K562 (cell line): ENCODE data around the gene RNF167. TPM values are rescaled to one million over a fixed set of nuclear protein-coding genes. Genes with fewer than 3 reads are reported as not detected.
A peak's percentile ranks its signal among the peaks of the same experiment; 100 is the strongest.

ENCODE experiments used
- ATAC-seq: fragments of 200-7000 bp; cut with Tn5 transposase; 3 replicates; pipeline ENCODE4 v1.9.1; 2020; ENCODE audit warnings: moderate library complexity
- BruUV-seq: library from RNA; stranded (reverse); fragments of 400-500 nt; replicated peaks from 2 replicates; lab custom pipeline; 2021; lab: Mats Ljungman, UMichigan
- CTCF ChIA-PET: fragments of 300-600 bp; formaldehyde crosslinking; extraction: SDS; loops from one replicate; lab custom pipeline; 2021; ENCODE audit warnings: low intra/inter-chr PET ratio; lab: Yijun Ruan, JAX
- POLR2A ChIA-PET: fragments of 300-600, 350-650 bp; sonication (Branson Sonifier 250); formaldehyde crosslinking; extraction: SDS; loops from one replicate; lab custom pipeline; 2021; ENCODE audit warnings: antibody characterized with exemption, inconsistent platforms; lab: Yijun Ruan, JAX
- DNase-seq, 4 experiments: peaks; one replicate each; pipeline versions ENCODE4 v3.0.0 to v3.0.0-alpha.2; 2011 to 2018; ENCODE audit warnings: low spot score in 3 of 4, mixed read lengths in 3 of 4; ENCODE audit errors: extremely low read depth in 1 of 4
- FAIRE-seq: peaks from 2 replicates; lab custom pipeline; 2011; peaks lifted over from hg19 to GRCh38; lab: Jason Lieb, UNC
- H2AFZ ChIP-seq: 2 replicates; pipeline ENCODE4 v1.6.0; 2011; ENCODE audit warnings: low read depth, low read length, control low read depth, inconsistent platforms
- H3K27ac ChIP-seq: fragments of 200-600 bp; 3 replicates; pipeline ENCODE4 v1.8.0; 2011; ENCODE audit warnings: low read depth, mild to moderate bottlenecking, control low read depth, inconsistent platforms, low read length, moderate library complexity, mixed read lengths; ENCODE audit errors: extremely low read depth
- H3K27me3 ChIP-seq, 2 experiments: fragments of 300-600 bp in 1 of 2; 2 replicates in 1 of 2; 3 replicates in 1 of 2; pipeline versions ENCODE4 v1.6.0 to v1.8.0; 2011; ENCODE audit warnings: inconsistent platforms in 2 of 2, low read length in 2 of 2, mild to moderate bottlenecking in 1 of 2, mixed read lengths in 1 of 2, moderate library complexity in 1 of 2; ENCODE audit not compliant: control insufficient read depth in 2 of 2, insufficient read depth in 2 of 2
- H3K36me3 ChIP-seq: fragments of 300-600 bp; 3 replicates; pipeline ENCODE4 v1.8.0; 2011; ENCODE audit warnings: mild to moderate bottlenecking, low read length, inconsistent platforms; ENCODE audit not compliant: control insufficient read depth, insufficient read depth
- H3K4me1 ChIP-seq, 2 experiments: fragments of 200-600 bp in 1 of 2; replicated peaks in 1 of 2; 2 replicates in 1 of 2; 3 replicates in 1 of 2; pipeline versions ENCODE4 v1.5.1 to v1.8.0; 2011; ENCODE audit warnings: inconsistent platforms in 2 of 2, low read length in 2 of 2, mild to moderate bottlenecking in 1 of 2, mixed read lengths in 1 of 2, moderate library complexity in 1 of 2; ENCODE audit not compliant: control insufficient read depth in 2 of 2, insufficient read depth in 2 of 2
- H3K4me2 ChIP-seq: 2 replicates; pipeline ENCODE4 v1.6.1; 2011; ENCODE audit warnings: low read length, control low read depth, inconsistent platforms, mixed read lengths; ENCODE audit not compliant: insufficient read depth
- H3K4me3 ChIP-seq: fragments of 200-600 bp; sonication (generic), shearing (Covaris generic); 2 replicates; pipeline ENCODE4 v1.5.1; 2016; ENCODE audit warnings: control low read depth, inconsistent platforms
- H3K79me2 ChIP-seq: fragments of 200-600 bp; 3 replicates; pipeline ENCODE4 v1.8.0; 2011; ENCODE audit warnings: low read length, inconsistent platforms; ENCODE audit not compliant: control insufficient read depth, insufficient read depth
- H3K9ac ChIP-seq, 2 experiments: 2 replicates each; pipeline versions ENCODE4 v1.6.0 to v1.6.1; 2011; ENCODE audit warnings: low read depth in 2 of 2, low read length in 2 of 2, control low read depth in 1 of 2, inconsistent platforms in 1 of 2, mild to moderate bottlenecking in 1 of 2, mixed read lengths in 1 of 2; ENCODE audit not compliant: insufficient read depth in 1 of 2
- H3K9me1 ChIP-seq: one replicate; pipeline ENCODE4 v1.6.0; 2011; ENCODE audit warnings: inconsistent platforms, mild to moderate bottlenecking, low read length, moderate library complexity; ENCODE audit not compliant: control insufficient read depth, insufficient read depth
- H3K9me3 ChIP-seq: replicated peaks from 2 replicates; pipeline ENCODE4 v1.5.1; 2011; ENCODE audit warnings: low read depth, low read length, inconsistent platforms; ENCODE audit not compliant: control insufficient read depth, insufficient read depth
- H4K20me1 ChIP-seq: replicated peaks from 2 replicates; pipeline ENCODE4 v1.6.1; 2011; ENCODE audit warnings: low read length, inconsistent platforms, mixed read lengths; ENCODE audit not compliant: control insufficient read depth, insufficient read depth
- CCNT2 ChIP-seq: IDR thresholded peaks from 2 replicates; pipeline ENCODE4 v1.6.1; 2011; ENCODE audit warnings: borderline replicate concordance, low read depth, mild to moderate bottlenecking, moderate library complexity, mixed read lengths, low read length; ENCODE audit not compliant: insufficient read length; ENCODE audit errors: extremely low read depth
- DMBX1 ChIP-seq: fragments of 250-450 bp; sonication (Bioruptor Pico); IDR thresholded peaks from 2 replicates; pipeline ENCODE4 v1.8.0; 2022; ENCODE audit warnings: inconsistent platforms, mild to moderate bottlenecking, moderate library complexity, borderline replicate concordance
- FOXA1 ChIP-seq: fragments of 450-650 bp; IDR thresholded peaks from 2 replicates; pipeline ENCODE4 v1.6.1; 2016; ENCODE audit warnings: mild to moderate bottlenecking, borderline replicate concordance
- FOXP1 ChIP-seq: sonication (generic); formaldehyde crosslinking; IDR thresholded peaks from 2 replicates; pipeline ENCODE4 v1.8.0; 2022; ENCODE audit warnings: mild to moderate bottlenecking, missing genetic modification reagents
- NCOA1 ChIP-seq: fragments of 450-650 bp; IDR thresholded peaks from 2 replicates; pipeline ENCODE4 v1.6.1; 2016; ENCODE audit warnings: low read depth
- NEUROD1 ChIP-seq: fragments of 150-350 bp; IDR thresholded peaks from 2 replicates; pipeline ENCODE4 v1.6.1; 2014; ENCODE audit warnings: borderline replicate concordance, low read length, low read depth; ENCODE audit not compliant: partially characterized antibody
- SAFB ChIP-seq: fragments of 200-400 bp; formaldehyde crosslinking; IDR thresholded peaks from 2 replicates; pipeline ENCODE4 v1.6.1; 2017; ENCODE audit warnings: low read depth, low read length, borderline replicate concordance
- SNRNP70 ChIP-seq: fragments of 200-400 bp; formaldehyde crosslinking; optimal IDR thresholded peaks from 2 replicates; pipeline ENCODE3; 2017; ENCODE audit warnings: low read depth, low read length
- ZFPM2 ChIP-seq: fragments of 250-450 bp; sonication (Bioruptor Pico); IDR thresholded peaks from 2 replicates; pipeline ENCODE4 v1.5.1; 2022; ENCODE audit warnings: mild to moderate bottlenecking
- ZKSCAN3 ChIP-seq: fragments of 250-450 bp; sonication (Bioruptor Pico); IDR thresholded peaks from 2 replicates; pipeline ENCODE4 v1.4.0; 2020
- WGBS: fragments of 100-300 bp; shearing (Covaris generic); methylation state at CpG from one replicate; pipeline ENCODE4 v1.1.6; 2016; ENCODE audit warnings: low coverage, mixed read lengths; ENCODE audit not compliant: insufficient coverage; ENCODE audit errors: missing lambda C conversion rate; 5-methylcytosine and 5-hydroxymethylcytosine counted together
- in situ Hi-C: fragments of 300-500 bp; cut with MboI; formaldehyde crosslinking; loops from 4 replicates; pipeline ENCODE4 v1.15.0; 2018; ENCODE audit warnings: inconsistent platforms, mixed read lengths
- intact Hi-C: fragments of 100-400 bp; cut with micrococcal nuclease; formaldehyde crosslinking; loops from 2 replicates; pipeline ENCODE4 v1.14.2; 2022
- polyA plus RNA-seq, 8 experiments: library from polyadenylated mRNA; depleted of rRNA in 4 of 8; stranded (reverse) in 5 of 8; unstranded in 3 of 8; fragments of >200 nt; fragmentation: Nextera tagmentation in 2 of 8; fragmentation: Illumina TruSeq in 1 of 8; extraction: Ambion mirVana in 2 of 8; extraction: Trizol in 1 of 8; gene quantifications; 2 replicates each; pipeline versions ENCODE4 v1.2.1 to v1.2.3, GENCODE V29; 2011 to 2014; ENCODE audit warnings: inconsistent platforms in 1 of 8, missing spikeins in 1 of 8
- total RNA-seq, 7 experiments: library from RNA; depleted of rRNA in 6 of 7; stranded (reverse); fragments of >200 nt in 6 of 7; fragmentation: Illumina TruSeq in 2 of 7; extraction: Trizol in 2 of 7; gene quantifications; 2 replicates each; pipeline versions ENCODE4 v1.2.1 to v1.2.3, GENCODE V29; 2011 to 2021; ENCODE audit warnings: low replicate concordance in 1 of 7
- TF ChIP-seq, protein P1 (sequence below): sonication (generic); formaldehyde crosslinking; IDR thresholded peaks from 2 replicates; pipeline ENCODE4 v1.9.0; 2022; ENCODE audit warnings: mild to moderate bottlenecking, missing genetic modification reagents
- TF ChIP-seq, protein P2 (sequence below): fragments of 200-400 bp; formaldehyde crosslinking; IDR thresholded peaks from 2 replicates; pipeline ENCODE4 v1.6.1; 2017; ENCODE audit warnings: mild to moderate bottlenecking, low read depth, low read length, moderate library complexity
- TF ChIP-seq, protein P3 (sequence below): IDR thresholded peaks from 2 replicates; pipeline ENCODE4 v1.6.1; 2016; ENCODE audit warnings: missing genetic modification characterization, missing compliant biosample characterization
- TF ChIP-seq, protein P4 (sequence below): fragments of 250-450 bp; sonication (Bioruptor Pico); IDR thresholded peaks from 2 replicates; pipeline ENCODE4 v1.5.0; 2021; ENCODE audit warnings: mild to moderate bottlenecking, moderate library complexity

Gene RNF167
- total and polyA plus RNA-seq, 9 of the 15 experiments (the other 6 are each of a cell fraction or from before 2014, with no cell fraction given): 16.5 to 143 (median 45.5) TPM

DNA sequence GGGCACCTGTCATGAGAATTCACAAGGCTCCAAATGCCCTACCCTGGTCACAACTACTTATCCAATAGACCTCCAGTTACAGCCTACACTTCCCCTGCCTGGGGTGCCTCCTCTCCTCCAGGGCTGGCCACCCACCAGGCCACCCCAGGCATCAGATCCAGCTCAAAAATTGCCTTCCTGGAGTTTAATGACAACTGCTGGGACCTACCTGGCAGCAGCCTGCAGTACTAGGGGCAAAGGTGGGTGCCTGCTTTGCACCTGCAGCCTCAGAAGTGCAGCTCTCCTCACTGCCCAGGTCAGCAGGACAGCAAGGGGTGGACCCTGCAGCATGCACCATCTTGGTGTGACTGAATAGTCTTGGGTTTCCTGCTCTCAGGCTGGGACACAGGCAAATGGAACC is 4.4 kb upstream of the RNF167 start (continued):
- TF ChIP-seq SAFB (no peak), DMBX1 (CRISPR knock-in tag) (no peak), NCOA1 (no peak), FOXA1 (no peak), ZKSCAN3 (CRISPR knock-in tag) (no peak)
- TF ChIP-seq, protein P1, sequence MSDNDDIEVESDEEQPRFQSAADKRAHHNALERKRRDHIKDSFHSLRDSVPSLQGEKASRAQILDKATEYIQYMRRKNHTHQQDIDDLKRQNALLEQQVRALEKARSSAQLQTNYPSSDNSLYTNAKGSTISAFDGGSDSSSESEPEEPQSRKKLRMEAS: no peak
- TF ChIP-seq, all 486 proteins: peak for 0

DNA sequence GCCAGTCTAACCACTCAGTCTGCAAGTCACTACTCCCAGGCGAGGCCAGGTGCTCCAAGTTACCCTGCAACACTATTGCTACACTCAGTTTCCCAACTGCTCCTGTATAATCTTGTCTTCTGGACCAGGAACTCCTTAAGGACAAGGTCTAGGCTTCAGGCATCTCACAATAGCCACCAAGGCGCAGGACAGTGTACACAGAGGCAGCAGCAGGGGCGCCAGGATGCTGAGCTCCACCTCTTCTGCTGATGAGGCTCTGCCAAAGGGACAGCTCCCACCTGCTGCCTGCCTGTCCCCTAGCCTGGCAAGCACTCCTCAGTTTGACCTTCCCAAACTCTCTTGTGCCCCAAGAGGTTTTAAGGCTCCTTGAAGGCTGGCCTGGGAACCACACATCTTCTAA is 3.6 kb upstream of the RNF167 start:
- POLR2A ChIA-PET: interaction anchor here (0.6 to 1.8 kb wide), 2 partner anchors 25 to 31 kb away, joined by 3 to 4 read pairs; partner anchors contain the start of gene SPAG7
- no peak for DNase-seq
- no TSS peak for BruUV-seq
- ATAC-seq: no peak
- H2AFZ ChIP-seq: no peak overlapping the region
- CTCF ChIA-PET: no interaction called here
- no peak overlapping the region for H3K27ac ChIP-seq
- no peak overlapping the region for H3K4me3 ChIP-seq
- 68% methylated on average over 3 of the region's 3 CpGs for WGBS
- H3K9ac ChIP-seq: peak overlapping the region in 1 of 2 experiments; percentile 68; a peak in 2 of 4 replicates
- intact Hi-C loops: no loop called here
- no peaks in the 10 kb centered on the region for H3K9me3 ChIP-seq
- H3K4me2 ChIP-seq: no peak overlapping the region
- no peaks in the 10 kb centered on the region for H3K9me1 ChIP-seq
- peaks cover 27% of the 10 kb centered on the region for H3K36me3 ChIP-seq
- FAIRE-seq: no peak
- peaks cover 10 to 34% of the 10 kb centered on the region in 2 experiments; a peak in 4 of 5 replicates for H3K4me1 ChIP-seq
- peaks cover 30% of the 10 kb centered on the region for H3K79me2 ChIP-seq
- in situ Hi-C loops: no loop called here
- no peaks in the 10 kb centered on the region for H4K20me1 ChIP-seq
- H3K27me3 ChIP-seq: no peaks in the 10 kb centered on the region
- TF ChIP-seq, protein P2, sequence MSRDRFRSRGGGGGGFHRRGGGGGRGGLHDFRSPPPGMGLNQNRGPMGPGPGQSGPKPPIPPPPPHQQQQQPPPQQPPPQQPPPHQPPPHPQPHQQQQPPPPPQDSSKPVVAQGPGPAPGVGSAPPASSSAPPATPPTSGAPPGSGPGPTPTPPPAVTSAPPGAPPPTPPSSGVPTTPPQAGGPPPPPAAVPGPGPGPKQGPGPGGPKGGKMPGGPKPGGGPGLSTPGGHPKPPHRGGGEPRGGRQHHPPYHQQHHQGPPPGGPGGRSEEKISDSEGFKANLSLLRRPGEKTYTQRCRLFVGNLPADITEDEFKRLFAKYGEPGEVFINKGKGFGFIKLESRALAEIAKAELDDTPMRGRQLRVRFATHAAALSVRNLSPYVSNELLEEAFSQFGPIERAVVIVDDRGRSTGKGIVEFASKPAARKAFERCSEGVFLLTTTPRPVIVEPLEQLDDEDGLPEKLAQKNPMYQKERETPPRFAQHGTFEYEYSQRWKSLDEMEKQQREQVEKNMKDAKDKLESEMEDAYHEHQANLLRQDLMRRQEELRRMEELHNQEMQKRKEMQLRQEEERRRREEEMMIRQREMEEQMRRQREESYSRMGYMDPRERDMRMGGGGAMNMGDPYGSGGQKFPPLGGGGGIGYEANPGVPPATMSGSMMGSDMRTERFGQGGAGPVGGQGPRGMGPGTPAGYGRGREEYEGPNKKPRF: no peak
- TF ChIP-seq NEUROD1: no peak
- TF ChIP-seq ZFPM2 (CRISPR knock-in tag): no peak
- no peak for TF ChIP-seq SNRNP70
- TF ChIP-seq FOXP1: no peak
- no peak for TF ChIP-seq CCNT2
- TF ChIP-seq, protein P3, sequence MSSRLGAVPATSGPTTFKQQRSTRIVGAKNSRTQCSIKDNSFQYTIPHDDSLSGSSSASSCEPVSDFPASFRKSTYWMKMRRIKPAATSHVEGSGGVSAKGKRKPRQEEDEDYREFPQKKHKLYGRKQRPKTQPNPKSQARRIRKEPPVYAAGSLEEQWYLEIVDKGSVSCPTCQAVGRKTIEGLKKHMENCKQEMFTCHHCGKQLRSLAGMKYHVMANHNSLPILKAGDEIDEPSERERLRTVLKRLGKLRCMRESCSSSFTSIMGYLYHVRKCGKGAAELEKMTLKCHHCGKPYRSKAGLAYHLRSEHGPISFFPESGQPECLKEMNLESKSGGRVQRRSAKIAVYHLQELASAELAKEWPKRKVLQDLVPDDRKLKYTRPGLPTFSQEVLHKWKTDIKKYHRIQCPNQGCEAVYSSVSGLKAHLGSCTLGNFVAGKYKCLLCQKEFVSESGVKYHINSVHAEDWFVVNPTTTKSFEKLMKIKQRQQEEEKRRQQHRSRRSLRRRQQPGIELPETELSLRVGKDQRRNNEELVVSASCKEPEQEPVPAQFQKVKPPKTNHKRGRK (tag): no peak
- TF ChIP-seq, protein P4, sequence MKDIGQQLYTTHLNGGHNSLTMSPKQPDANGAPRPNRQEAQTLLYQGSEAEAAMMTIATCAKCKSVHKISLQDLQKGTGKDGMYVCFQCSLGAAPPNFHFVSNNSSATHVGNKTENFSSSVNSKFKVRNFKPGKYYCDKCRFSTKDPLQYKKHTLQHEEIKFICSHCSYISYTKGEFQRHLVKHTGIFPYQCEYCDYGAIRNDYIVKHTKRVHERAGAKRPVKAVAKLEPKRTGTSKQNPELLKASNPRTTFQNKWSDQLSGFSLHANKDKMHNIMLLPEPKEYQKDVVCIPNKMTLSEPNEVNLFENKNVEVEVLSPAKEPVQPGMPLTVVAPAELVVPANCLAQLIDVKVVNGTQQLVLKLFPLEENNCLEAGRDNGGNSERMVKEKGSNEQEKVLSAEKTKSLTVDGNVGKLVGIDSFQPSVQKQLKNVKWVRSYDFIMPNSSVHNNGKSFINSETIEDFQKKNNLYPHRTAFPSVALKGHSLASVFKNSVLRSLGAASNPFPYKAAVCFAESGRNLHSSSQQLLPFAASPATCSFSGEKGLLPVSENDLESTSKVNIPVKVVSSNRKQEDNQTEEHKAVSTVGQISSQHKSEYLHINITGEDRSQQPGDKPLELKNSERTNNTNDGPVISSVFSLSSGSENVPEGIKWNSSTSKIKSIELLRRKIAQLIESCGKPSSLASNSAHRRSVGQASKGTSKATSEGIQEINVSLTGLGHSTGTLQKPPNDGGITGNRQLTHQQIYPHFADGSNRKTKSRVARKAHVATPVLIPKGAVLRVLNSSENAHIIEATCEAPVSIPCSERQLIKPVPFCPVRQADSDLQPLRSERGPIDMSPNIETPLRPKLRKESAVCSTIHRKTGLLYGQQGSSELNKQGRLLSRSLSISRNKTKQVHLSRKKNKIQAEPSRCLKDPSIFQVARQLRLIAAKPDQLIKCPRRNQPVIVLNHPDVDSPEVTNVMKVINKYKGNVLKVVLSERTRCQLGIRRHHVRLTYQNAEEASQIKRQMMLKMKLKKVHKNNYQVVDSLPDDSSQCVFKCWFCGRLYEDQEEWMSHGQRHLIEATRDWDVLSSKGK (CRISPR knock-in tag): no peak
